H1 (cell line): ENCODE results near the gene KCTD4. TPM values are rescaled to one million over a fixed set of nuclear protein-coding genes. Genes with fewer than 3 reads are reported as not detected.

Experiments used
- BRCA1 ChIP-seq: IDR thresholded peaks from 2 replicates; pipeline ENCODE4 v1.6.1; 2012; ENCODE audit warnings: low read depth, low read length, improper control_type of control experiment
- JUND ChIP-seq: IDR thresholded peaks from 2 replicates; pipeline ENCODE4 v1.6.1; 2011; ENCODE audit warnings: mild to moderate bottlenecking, improper control_type of control experiment, low read length
- KDM1A ChIP-seq: fragments of 200-600, 300-600 bp; sonication (generic); IDR thresholded peaks from 2 replicates; pipeline ENCODE4 v1.7.1; 2016; ENCODE audit warnings: mild to moderate bottlenecking, low read length, borderline replicate concordance
- TAF7 ChIP-seq: optimal IDR thresholded peaks from 2 replicates; pipeline ENCODE3; 2011; ENCODE audit warnings: low read depth, mild to moderate bottlenecking, inconsistent platforms, low read length, moderate library complexity, borderline replicate concordance
- TBP ChIP-seq: IDR thresholded peaks from 2 replicates; pipeline ENCODE4 v1.6.1; 2011; ENCODE audit warnings: low read depth, low read length, improper control_type of control experiment
- polyA plus RNA-seq, 7 experiments: library from polyadenylated mRNA; depleted of rRNA in 3 of 7; stranded (reverse) in 5 of 7; unstranded in 2 of 7; fragments of >200 nt in 5 of 7; fragments of 200-250 nt in 2 of 7; gene quantifications; 1 replicate in 5 of 7; 2 replicates in 1 of 7; 4 replicates in 1 of 7; pipeline versions ENCODE4 v1.2.1 to v1.2.3, GENCODE V29; 2011 to 2013; ENCODE audit warnings: missing spikeins in 2 of 7, mixed read lengths in 2 of 7
- total RNA-seq: library from RNA; stranded (reverse); fragmentation: NEBNext Ultra II Directional; extraction: Animal tissue kit (Norgen Biotek cat#: 25700); gene quantifications from 2 replicates; pipeline ENCODE4 v1.2.1, GENCODE V29; 2021

KCTD4 gene
- total and polyA plus RNA-seq, 2 of the 8 experiments (the other 6 are each of a cell fraction or from before 2014, with no cell fraction given) = not detected

GRCh38 chr13:45208132-45208531, 7.3 kb upstream of the KCTD4 start (continued):
- TF ChIP-seq KDM1A (no peak), JUND (no peak), TBP (no peak), BRCA1 (no peak), TAF7 (no peak)
